Measurements from ENCODE around the gene MRPL18. TPM values are rescaled to one million over a fixed set of nuclear protein-coding genes. Genes with fewer than 3 reads are reported as not detected.

MRPL18 gene
- total and polyA plus RNA-seq, 9 of the 15 experiments (the other 6 are each of a cell fraction or from before 2014, with no cell fraction given), result 149 to 456 (median 196) TPM

DNA sequence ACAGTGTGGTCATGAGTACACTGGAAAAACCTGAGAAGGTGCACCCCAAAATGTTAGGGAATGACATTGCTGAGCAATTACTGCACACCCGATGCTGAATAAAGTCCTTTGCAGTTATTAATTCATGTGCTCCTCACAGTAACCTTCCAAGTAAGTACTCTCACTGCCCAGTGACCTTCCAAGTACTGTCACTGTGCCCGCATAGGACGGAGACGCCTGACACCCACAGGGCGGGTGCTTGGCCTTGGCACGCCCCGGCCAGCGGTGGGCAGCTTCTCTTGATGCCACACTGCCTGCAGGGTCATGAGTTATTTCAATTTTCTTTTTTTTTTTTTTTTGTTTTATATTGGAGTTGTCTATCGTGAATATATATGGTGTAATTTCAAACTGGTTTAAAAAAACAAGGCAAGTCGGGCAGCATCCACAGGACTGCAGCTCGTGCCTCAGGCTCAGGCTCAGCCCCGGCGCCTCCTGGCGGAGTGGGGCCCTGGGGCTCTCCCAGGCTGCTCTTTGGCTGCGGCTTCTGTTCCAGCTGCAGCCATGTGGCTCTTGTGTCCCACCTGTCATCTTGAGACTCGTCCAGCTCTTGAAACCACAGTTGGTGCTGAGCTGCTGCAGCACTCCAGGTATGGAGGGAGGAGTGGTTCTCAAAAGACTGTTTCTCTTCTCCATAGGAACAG, 36.8 kb downstream of the MRPL18 start:
- peak in 1 of 4 experiments; percentile 30 for DNase-seq (ENCODE audit: extremely low read depth in 1 of 4, low spot score in 3 of 4)
- TF ChIP-seq, protein P1, sequence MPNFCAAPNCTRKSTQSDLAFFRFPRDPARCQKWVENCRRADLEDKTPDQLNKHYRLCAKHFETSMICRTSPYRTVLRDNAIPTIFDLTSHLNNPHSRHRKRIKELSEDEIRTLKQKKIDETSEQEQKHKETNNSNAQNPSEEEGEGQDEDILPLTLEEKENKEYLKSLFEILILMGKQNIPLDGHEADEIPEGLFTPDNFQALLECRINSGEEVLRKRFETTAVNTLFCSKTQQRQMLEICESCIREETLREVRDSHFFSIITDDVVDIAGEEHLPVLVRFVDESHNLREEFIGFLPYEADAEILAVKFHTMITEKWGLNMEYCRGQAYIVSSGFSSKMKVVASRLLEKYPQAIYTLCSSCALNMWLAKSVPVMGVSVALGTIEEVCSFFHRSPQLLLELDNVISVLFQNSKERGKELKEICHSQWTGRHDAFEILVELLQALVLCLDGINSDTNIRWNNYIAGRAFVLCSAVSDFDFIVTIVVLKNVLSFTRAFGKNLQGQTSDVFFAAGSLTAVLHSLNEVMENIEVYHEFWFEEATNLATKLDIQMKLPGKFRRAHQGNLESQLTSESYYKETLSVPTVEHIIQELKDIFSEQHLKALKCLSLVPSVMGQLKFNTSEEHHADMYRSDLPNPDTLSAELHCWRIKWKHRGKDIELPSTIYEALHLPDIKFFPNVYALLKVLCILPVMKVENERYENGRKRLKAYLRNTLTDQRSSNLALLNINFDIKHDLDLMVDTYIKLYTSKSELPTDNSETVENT (CRISPR knock-in tag; IDR thresholded peaks at IDR 0.05), result no peak
- TF ChIP-seq HMG20B (CRISPR knock-in tag; IDR thresholded peaks at IDR 0.05), result no peak
- no peak for TF ChIP-seq MTF1 (CRISPR knock-in tag; IDR thresholded peaks at IDR 0.05; ENCODE audit: borderline replicate concordance)
- TF ChIP-seq SMC3 (conservative IDR thresholded peaks at IDR 0.05; ENCODE audit: insufficient read depth, low read depth, low read length), result 0 out of 2 replicates have a peak, but pooled peaks have one; percentile 2
- no peak for TF ChIP-seq CBX8 (IDR thresholded peaks at IDR 0.05; ENCODE audit: borderline replicate concordance, extremely low read depth, low read depth, low read length, poor library complexity, severe bottlenecking)
- TF ChIP-seq KAT8 (IDR thresholded peaks at IDR 0.05; ENCODE audit: low read depth), result no peak
- no peak for TF ChIP-seq FOXJ2 (tag; IDR thresholded peaks at IDR 0.05)
- TF ChIP-seq RUNX1 (IDR thresholded peaks at IDR 0.05; ENCODE audit: low read depth), result no peak
- peak; percentile 14; the same call in 1 of the 2 replicates for TF ChIP-seq BHLHE40 (IDR thresholded peaks at IDR 0.05; ENCODE audit: low read length)
- TF ChIP-seq, protein P2, sequence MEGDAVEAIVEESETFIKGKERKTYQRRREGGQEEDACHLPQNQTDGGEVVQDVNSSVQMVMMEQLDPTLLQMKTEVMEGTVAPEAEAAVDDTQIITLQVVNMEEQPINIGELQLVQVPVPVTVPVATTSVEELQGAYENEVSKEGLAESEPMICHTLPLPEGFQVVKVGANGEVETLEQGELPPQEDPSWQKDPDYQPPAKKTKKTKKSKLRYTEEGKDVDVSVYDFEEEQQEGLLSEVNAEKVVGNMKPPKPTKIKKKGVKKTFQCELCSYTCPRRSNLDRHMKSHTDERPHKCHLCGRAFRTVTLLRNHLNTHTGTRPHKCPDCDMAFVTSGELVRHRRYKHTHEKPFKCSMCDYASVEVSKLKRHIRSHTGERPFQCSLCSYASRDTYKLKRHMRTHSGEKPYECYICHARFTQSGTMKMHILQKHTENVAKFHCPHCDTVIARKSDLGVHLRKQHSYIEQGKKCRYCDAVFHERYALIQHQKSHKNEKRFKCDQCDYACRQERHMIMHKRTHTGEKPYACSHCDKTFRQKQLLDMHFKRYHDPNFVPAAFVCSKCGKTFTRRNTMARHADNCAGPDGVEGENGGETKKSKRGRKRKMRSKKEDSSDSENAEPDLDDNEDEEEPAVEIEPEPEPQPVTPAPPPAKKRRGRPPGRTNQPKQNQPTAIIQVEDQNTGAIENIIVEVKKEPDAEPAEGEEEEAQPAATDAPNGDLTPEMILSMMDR (IDR thresholded peaks at IDR 0.05 in 2 of 3, conservative IDR thresholded peaks at IDR 0.05 in 1 of 3; ENCODE audit: insufficient read depth in 2 of 3, low read depth in 1 of 3, low read length in 3 of 3), result peak; percentile 19 to 34 (median 31); a peak in 2 of 6 replicates
- TF ChIP-seq KLF10 (CRISPR knock-in tag; IDR thresholded peaks at IDR 0.05), result no peak
- 0 out of 2 replicates have a peak, but pooled peaks have one; percentile 2 for TF ChIP-seq CBFA2T2 (conservative IDR thresholded peaks at IDR 0.05)
- TF ChIP-seq, protein P3, sequence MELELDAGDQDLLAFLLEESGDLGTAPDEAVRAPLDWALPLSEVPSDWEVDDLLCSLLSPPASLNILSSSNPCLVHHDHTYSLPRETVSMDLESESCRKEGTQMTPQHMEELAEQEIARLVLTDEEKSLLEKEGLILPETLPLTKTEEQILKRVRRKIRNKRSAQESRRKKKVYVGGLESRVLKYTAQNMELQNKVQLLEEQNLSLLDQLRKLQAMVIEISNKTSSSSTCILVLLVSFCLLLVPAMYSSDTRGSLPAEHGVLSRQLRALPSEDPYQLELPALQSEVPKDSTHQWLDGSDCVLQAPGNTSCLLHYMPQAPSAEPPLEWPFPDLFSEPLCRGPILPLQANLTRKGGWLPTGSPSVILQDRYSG (tag; conservative IDR thresholded peaks at IDR 0.05; ENCODE audit: low read depth), result no peak
- no peak for TF ChIP-seq CBX3 (IDR thresholded peaks at IDR 0.05; ENCODE audit: borderline replicate concordance in 1 of 2, low read length in 2 of 2)

More for the DNA sequence above, 36.8 kb downstream of the MRPL18 start:
- Histone ChIP-seq H2AFZ (ENCODE audit: low read depth, low read length) (no peak overlapping the region), H3K27ac (ENCODE audit: extremely low read depth, low read depth, low read length) (no peak overlapping the region), H3K4me1 (replicated peaks in 1 of 2; ENCODE audit: control insufficient read depth in 2 of 2, insufficient read depth in 2 of 2, low read length in 2 of 2) (peaks cover 0 to 6% of the 10 kb centered on the region in 2 experiments; a peak in 2 of 5 replicates), H3K9me3 (replicated peaks; ENCODE audit: control insufficient read depth, insufficient read depth, low read depth, low read length) (no peaks in the 10 kb centered on the region), H4K20me1 (replicated peaks; ENCODE audit: control insufficient read depth, insufficient read depth, low read length) (0 out of 2 replicates have a peak, but pooled peaks cover 3% of the 10 kb centered on the region), H3K27me3 (ENCODE audit: control insufficient read depth in 2 of 2, insufficient read depth in 2 of 2, low read length in 2 of 2) (peaks cover 77 to 79% of the 10 kb centered on the region in 2 experiments), H3K4me2 (ENCODE audit: insufficient read depth, low read length) (no peak overlapping the region; the same call in 1 of the 2 replicates), H3K36me3 (ENCODE audit: control insufficient read depth, insufficient read depth, low read length) (no peaks in the 10 kb centered on the region), H3K9me1 (ENCODE audit: control insufficient read depth, insufficient read depth, low read length) (no peaks in the 10 kb centered on the region), H3K9ac (ENCODE audit: insufficient read depth in 1 of 2, low read depth in 2 of 2, low read length in 2 of 2) (no peak overlapping the region), H3K4me3 (no peak overlapping the region), H3K79me2 (ENCODE audit: control insufficient read depth, insufficient read depth, low read length) (no peaks in the 10 kb centered on the region)
- FAIRE-seq, result peak; percentile 51
- WGBS (ENCODE audit: insufficient coverage, low coverage, missing lambda C conversion rate), result 6% methylated on average over 16 of the region's 16 CpGs
- no TSS peak for BruUV-seq (replicated peaks)
- ATAC-seq, result peak; percentile 77
- intact Hi-C loops (cut with micrococcal nuclease), result no loop called here
- in situ Hi-C loops (cut with MboI), result no loop called here
- ChIA-PET POLR2A (interaction anchor here (0.9 to 1.0 kb wide), 2 partner anchors 16 to 34 kb away, joined by 4 to 6 read pairs; no protein-coding TSS in a partner anchor), CTCF (ENCODE audit: low intra/inter-chr PET ratio) (no interaction called here)

Data from K562 (cell line).